Umbilical cord (tissue), 2 donors: ENCODE data around the gene FRYL. TPM values are rescaled to one million over a fixed set of nuclear protein-coding genes. Genes with fewer than 3 reads are reported as not detected.
"Not testable (repeated sequence)": the region's sequence is repeated elsewhere in the genome, so short reads cannot be mapped to it uniquely, and the experiment has no call there.

Experiments used
- DNase-seq: peaks from one replicate; pipeline ENCODE4 v3.0.0-alpha.2; 2015; ENCODE audit warnings: low spot score
- total RNA-seq: library from RNA; depleted of rRNA; stranded (reverse); fragments of >200 nt; gene quantifications from one replicate; pipeline ENCODE4 v1.2.3, GENCODE V29; 2014; ENCODE audit warnings: low replicate concordance; ENCODE audit not compliant: insufficient read depth

Gene FRYL
- total RNA-seq, 1 donor from 2014 or later: 63.8 TPM

DNA sequence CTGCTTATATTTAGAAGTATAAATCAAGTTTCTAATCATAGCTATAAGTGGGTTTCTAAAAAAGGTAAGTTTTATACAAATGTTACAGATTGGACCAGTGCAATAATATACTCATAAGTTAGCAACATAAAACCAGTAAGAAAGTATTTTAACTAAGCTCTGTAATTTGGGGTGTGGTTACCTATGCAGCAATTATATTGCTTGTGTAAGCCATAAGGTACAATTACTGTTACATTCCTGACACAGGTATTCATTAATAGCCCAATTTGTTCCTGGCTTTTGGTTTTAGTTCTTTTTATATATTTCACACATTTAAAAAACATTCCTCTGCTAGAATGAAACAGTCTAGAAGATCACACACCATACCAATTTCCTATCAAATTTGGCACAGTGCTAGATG lies 115.1 kb downstream of the FRYL start:
- DNase-seq: no peak

DNA sequence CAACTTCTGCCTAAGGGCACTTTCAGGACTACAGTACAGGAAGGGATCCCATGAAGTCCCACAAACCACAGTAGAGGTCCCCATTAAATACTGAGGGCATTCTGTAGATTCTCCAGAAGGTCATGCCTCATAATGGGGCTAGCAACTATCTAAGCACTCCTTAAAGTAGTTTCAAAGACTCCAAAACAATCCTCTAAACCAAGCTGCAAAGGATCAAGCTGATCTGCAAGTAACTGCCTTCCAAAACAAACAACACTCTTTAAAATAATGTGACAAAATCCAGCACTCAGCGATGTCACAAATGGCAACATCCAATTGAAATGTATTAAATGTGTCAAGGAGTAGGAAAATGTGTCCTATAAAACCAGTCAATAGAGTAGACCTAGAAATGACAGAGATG lies 118.7 kb downstream of the FRYL start:
- no peak for DNase-seq

DNA sequence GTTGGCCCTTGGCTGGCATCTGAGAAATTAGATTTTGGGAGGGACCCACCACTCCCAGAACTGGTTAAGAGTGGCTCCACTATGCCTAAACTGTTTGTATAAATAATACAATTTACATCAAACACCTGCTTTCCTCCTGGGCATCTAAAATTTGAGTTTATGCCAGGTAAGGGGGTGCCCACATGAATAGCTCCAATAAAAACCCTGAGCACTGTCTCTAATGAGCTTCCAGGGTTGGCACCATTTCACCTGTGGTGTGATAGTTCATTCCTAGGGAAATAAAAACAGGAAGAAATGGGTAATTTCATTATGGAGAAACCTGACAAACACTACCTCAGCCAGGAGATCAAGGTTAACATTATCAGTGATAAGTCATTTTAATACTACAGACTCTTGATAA lies 119.7 kb downstream of the FRYL start:
- no peak for DNase-seq

DNA sequence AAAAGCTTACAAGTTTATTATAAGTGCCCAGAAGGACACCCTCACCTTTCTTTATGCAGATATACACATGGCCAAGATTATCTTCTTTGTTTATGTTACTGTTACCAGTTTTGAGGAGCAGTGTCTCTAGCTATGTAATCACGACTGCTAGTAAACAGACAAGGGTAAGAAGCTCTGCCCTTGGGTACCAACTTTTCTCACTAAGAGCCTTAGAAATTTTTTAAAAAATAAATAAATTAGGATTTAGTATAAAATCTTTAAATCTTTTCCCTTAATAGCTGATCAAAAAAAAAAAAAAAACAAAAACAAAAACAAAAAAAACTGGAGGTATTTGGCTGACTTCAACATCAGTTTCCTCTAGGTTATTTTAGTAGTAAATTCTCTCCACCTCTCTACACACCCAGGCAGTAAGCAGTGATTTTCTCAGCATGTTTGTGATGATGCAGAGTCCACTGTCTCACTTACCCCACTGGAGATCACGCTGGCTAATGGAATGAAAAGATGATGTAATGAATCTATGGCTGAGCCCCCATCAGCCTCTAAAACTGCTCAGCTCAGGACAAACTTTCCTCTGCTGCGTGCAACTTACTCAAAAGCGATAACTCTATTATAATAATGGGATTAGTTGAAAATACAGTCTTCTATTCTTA lies 125.9 kb downstream of the FRYL start:
- peak; percentile 13 for DNase-seq

DNA sequence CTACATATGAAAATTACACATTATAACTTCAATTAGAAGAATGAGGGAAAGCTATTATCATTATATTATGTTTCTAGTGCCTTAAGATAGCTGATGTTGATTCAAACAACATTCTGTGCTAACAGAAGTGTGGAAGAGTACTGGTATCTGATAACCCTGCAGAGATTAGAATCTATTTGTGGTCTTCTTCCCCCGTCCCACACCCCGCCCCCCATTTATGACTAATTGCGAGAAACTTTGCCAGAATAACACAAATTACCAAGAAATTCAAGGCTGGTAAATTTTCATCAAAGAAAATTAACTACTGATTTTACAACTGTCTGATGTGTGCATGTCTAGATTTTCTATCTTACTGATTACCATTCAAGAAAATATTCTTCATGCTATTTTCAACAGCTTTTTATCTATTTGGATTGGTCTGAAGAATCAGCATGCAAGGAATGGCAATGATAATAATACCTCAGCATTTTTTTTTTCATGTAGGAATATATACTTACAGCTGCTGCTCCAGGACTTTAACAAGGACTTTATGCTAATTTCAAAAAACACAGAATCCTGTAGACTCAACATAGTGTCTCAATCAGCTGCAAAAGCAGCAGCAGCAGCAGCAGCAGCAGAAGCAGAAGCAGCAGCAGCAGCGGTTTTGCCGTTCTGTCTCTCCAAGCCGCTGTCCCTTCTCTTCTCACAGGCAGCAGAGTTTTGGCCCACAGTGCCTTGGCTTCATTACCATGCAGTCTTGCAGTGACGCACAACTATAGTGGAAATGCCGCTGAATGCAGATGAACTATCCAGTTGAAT lies 126.7 kb downstream of the FRYL start:
- DNase-seq: peak; percentile 72

DNA sequence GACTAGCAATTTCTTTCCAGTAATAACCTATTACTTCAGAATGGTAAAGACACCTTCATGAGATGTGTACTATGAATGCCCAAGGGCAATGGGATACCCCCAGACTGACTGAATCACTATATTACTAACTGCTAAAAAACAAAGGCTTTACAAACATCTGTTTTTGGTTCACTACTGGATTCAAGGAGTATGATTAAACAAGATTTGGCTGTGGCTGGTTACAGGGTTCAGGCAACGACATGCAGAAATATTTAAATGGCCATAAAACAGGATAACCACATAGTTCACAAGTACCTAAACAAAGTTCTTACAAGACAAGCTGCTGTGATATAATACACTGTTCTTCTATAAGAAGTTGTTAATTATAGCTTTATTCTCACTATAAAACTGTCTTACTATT lies 128.2 kb downstream of the FRYL start:
- peak; percentile 28 for DNase-seq

DNA sequence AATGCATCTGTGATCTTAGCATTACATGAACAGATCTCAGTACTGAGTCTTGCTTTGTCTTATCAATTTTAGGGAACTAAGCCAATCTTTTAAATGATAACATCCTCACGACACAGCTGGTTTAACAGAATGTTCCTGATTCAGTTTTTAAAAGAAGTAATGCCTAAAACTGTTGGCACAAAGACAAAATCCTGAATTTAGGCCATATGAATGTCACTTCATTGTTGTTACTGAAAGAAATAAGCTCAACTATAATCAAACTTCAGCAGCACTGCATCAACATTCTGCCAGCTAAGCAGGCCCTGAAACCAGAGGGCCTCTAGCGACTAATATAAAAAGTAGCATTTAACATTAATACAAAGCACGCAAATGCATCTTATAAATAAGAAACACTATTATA lies 130.6 kb downstream of the FRYL start:
- DNase-seq: peak; percentile 11

DNA sequence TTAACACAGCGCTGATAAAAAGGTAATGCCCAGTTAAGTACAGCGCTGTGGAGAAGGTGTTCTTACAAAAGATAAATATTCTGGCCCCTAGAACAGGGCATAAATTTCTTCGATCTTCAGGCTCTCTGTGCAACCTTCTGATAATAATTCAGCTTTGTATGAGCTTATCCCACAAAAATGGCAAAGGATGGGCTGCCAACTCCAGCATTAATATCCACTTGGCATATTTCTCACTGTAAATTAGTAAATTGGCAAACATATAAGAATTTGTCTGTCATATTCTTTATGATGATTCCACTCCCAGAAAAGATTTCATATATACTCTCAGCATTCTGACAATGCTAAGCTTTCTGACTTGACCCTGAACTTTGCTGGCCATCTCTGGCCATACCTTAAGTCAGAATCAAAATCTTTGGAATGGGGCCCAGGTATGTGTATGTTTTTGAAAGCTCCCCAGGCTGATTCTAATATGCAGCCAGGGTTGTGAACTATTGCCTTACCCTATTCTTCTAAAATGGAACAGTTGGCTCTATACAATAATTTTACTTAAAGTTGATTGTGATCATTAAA lies 134.8 kb downstream of the FRYL start:
- no peak for DNase-seq

DNA sequence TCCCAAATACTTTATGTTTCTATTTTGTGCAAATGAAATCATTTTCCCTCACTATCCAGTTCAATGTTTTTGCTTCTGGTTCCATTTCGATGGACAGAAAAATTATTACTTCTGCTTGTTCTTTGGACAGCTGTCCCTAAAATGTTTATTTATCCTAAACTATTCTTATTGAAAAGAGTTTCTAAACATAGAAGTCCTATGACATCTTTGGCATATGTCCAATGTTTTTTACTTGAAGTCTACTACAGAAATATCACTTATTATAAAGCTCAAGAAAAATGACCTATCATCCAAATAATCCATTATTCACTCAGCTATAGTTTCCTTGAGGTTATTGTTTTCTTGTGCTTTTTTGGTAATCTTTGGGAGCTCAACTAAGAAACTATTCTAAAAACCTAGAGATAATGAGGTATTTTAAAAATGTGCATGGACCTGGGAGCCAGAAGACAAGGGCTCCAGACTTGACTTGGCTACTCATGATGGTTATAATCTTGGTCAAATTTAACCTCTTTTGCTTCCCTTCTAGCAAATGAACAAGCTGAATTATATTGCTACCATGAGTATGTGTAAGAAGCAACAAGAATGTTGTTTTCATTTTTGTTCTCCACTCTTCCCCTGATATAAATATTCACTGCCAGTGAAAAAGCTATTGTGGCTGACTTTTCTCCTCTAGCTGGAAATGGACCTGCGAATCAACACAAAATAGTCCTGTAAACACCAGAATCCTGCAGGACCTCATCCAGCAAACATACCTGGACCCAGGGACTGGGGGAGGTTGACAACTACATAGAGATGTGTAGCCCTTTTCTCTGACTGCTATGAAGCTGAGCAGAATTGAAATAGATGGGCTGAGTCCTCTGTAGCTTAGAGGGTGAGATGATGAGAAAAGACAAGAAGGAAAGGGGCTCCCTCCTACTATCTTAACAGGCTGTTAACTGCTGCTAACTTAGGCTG lies 137.4 kb downstream of the FRYL start:
- no peak for DNase-seq

DNA sequence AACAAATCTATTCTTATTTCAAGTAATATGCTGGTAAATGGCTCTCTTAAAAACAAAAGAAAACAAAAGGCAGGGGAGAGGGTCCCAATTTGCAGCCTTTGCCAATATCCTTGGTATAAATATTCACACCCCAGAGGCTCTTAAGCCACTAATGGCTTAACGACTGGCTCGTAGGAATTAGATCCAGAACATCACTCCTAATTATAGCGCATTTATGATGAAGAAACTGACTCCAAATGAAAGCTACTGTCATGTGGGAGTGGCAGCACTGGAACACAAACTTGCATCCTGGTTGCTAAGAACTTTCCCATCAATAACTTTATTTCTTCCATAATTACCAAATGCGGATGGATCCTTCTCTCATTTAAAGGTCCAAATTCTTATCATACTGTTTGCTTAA lies 138.7 kb downstream of the FRYL start:
- DNase-seq: no peak

DNA sequence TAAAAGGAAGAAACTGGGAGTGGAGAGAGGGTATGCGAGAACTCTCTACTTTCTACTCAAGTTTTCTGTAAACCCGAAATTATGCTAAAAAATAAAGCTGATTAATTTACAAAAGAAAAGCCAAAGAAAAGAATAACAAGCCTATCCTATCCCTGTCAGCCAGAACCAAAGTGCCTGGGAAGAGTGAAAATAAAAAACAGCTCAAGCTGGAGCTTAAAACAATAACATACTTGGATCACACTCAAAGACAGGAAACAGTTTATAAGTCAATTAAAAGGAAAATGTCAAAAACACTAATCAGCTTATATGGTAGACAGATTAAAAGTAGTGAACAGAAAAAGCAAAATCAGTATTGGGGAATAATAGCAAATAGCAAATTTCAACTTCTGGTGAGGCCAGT lies 139.4 kb downstream of the FRYL start:
- no peak for DNase-seq

DNA sequence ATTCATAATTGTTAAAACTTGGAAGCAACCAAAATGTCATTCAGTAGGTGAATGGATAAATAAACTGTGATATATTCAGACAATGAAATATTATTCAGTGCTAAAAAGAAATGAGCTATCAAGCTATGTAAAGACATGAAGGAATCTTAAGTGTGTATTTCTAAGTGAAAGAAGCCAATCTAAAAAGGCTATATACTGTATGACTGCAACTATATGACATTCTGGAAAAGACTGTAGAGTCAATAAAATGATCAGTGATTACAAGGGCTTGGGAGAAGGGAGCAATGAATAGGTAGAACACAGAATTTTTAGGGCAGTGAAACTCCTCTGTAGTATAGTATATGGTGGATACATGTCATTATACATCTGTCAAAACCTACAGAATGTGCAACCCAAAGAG lies 139.9 kb downstream of the FRYL start:
- no peak for DNase-seq

DNA sequence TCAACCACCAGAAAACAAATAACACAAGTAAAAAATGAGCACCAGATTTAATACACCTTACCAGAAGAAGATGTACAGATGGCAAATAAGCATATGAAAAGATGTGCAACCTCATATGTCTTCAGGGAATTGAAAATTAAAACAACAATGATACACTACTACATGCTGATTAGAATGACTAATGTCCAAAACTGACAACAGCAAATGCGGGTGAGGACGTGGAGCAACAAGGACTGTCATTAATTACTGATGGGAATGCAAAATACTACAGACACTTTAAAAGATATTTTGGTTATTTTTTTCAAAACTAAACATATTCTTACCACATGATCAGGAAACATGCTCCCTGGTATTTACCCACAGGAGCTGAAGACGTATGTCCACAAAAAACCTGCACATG lies 140.3 kb downstream of the FRYL start:
- no peak for DNase-seq

DNA sequence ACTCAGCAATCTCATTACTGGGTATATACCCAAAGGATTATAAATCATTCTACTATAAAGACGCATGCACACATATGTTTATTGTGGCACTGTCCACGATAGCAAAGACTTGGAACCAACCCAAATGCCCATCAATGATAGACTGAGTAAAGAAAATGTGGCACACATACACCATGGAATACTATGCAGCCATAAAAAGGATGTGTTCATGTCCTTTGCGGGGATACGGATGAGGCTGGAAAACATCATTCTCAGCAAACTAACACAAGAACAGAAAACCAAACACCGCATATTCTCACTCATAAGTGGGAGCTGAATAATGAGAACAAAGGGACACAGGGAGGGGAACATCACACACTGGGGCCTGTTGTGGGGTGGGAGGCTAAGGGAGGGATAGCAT lies 141.5 kb downstream of the FRYL start:
- not testable (repeated sequence) for DNase-seq

DNA sequence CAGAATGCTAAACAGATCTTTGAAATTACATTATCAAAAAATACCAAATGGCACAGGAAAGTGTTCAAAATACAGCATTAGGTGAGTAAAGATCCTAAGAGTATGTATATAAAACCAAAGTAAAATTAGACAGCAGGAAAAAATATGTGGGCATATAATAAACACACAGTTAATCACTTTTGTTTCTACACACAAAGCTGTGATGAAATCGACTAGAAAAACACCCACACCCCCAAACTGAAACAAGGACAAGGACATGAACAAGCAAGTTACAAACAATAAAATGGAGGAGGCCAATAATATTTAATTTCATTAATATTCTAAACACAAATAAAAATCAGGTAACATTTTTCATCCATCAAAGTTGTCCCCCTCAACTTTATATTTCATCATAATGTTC lies 143.2 kb downstream of the FRYL start:
- no peak for DNase-seq

DNA sequence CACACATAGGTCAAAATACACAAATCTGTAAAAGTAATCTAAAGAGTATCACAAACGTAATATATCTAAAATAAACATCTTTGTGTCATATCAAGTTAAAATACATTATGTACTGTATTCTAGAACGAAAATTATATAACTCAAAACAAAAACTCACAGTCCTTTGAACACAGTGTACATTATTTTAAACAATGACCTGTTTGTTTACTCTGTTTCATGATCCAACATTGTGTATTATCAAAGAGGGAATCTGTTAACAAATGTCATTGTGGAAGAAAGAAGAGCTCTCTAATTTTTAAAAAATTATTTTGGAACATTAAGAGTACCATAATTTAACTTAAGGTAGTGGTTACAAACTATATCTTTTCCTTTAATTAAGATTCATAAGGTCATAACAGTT lies 144.1 kb downstream of the FRYL start:
- DNase-seq: no peak

DNA sequence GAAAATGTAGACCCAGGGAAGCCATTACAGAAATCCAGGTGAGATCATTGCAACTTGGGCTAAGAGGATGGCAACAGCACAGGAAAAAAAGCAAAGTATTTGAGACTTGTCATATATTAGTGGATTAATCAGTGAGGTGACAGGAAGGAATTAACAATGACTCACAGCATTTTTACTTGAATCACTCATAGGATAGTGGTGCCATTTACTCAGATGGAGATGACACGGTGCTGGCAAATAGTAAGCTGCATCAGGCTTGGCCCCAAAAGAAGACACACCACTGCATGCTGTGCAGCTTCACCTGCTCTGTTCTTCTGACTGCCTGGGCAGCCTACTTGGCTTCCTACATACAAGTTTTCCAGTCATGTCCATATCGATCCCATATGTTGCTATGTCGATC lies 144.8 kb downstream of the FRYL start:
- DNase-seq: no peak

DNA sequence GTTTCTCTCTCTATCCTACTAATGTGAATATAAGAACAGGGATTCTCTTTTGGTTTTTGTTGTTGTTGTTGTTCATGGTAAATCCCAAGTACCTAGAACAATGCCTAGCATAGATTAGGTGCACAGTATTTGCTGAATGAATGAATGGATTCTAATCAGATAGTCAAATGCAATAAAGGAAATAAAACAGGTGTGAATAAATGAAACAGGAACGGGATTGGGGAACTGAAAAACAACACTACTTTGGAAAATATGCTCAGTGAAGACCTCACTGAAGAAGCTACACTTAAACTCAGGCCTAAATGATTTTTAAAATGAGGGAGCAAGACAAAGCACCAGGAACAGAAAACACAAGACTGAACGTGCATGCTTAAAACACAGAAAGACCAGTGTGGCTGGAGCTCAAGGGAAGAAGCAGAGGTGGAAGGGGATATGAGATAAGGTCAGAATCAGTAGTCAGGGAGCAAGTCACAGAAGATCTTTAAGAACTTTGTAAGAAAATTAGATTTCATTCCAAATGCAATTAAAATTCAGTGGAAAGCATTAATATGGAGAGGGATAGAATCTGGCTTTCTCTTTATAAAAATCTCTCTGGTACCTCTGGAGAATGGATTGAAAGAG lies 145.3 kb downstream of the FRYL start:
- no peak for DNase-seq

DNA sequence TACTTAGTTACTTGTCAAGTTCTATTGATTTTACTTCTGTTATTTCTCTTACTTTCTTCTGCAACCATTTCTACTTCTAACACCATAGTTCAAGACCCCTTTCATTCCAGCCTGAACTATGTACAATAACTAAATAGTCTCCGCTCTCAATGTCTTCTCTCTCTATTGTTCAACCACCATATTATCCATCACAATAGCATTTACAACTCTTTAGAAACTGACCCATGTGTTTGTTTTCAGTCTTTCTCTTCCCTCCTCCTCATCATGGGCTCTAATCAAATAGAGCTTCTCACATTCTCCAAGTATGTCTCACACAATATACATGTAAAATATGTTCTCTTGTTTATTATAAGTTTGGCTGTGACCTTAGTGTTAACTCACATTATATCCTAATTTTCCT lies 146.4 kb downstream of the FRYL start:
- DNase-seq: no peak

DNA sequence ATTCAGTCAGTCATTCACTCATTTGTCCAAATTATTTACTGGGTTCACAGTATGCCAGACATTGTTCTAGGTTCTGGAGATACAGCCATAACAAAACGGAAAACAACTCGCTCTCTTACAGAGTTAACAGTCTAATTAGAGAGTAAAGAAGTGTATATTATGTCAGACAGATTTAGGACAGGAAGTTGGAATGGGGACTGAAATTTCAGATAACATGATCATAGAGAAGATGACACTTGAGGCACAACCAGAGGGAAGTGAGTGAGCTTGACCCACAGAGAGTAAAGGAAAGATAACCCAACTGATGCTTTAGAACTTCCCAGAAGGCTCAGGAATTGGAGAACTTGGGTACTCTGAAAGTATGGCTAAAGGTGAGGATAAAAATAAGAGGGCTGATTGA lies 150.6 kb downstream of the FRYL start:
- no peak for DNase-seq

DNA sequence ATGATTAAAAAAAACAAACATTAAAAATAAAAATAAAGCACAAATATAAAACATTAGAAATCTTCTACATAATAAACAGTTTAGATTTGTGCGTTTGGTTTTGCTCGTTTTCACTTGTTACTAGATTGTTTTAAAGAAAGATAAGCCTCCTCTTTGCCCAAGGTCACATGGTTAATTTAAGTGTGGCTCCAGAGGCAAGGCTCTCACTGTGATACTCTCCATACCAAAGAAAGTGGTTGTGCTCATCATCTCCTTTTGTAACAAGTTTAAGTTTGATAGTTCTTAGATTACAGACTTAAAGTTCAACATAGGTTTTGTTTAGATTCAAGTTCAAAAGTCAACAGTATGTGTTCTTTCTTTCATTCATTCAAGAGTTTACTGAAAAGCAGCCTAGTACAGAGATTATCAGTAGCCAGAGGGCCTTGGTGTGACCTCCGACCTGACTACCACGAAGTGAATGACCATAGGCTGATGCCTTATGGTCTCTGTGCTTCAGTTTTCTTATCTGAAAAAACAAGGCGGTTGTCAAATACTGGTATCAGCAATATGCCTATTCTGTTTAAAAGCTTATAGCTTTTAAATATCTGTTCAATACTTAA lies 156.8 kb downstream of the FRYL start:
- no peak for DNase-seq
